WTC11 (cell line): ENCODE results near the gene ARMC10. TPM values are rescaled to one million over a fixed set of nuclear protein-coding genes. Genes with fewer than 3 reads are reported as not detected.

ENCODE experiments used
- ATAC-seq: fragments of 200-7000 bp; cut with Tn5 transposase; 2 replicates; pipeline ENCODE4 v1.10.0; 2021; ENCODE audit warnings: mild to moderate bottlenecking, moderate library complexity
- CTCF ChIA-PET: fragments of 300-600 bp; sonication (Branson Sonifier 250); formaldehyde crosslinking; loops from one replicate; lab custom pipeline; 2021; ENCODE audit warnings: antibody characterized with exemption; lab: Charles Lee
- POLR2A ChIA-PET: fragments of 350-600 bp; sonication (Branson Sonifier 250); formaldehyde crosslinking; loops from one replicate; lab custom pipeline; 2021; ENCODE audit warnings: antibody characterized with exemption; lab: Charles Lee
- DNase-seq: peaks from one replicate; pipeline ENCODE4 v3.0.0; 2021; ENCODE audit warnings: low spot score
- H3K27ac Mint-ChIP-seq: 2 replicates; pipeline ENCODE4 v1.8.0; 2021; ENCODE audit warnings: mixed read lengths
- H3K27me3 Mint-ChIP-seq: 2 replicates; pipeline ENCODE4 v1.8.0; 2021; ENCODE audit warnings: low read depth, mild to moderate bottlenecking, moderate library complexity, mixed read lengths
- H3K36me3 Mint-ChIP-seq: 2 replicates; pipeline ENCODE4 v1.8.0; 2021; ENCODE audit warnings: mixed read lengths
- H3K4me1 Mint-ChIP-seq: 2 replicates; pipeline ENCODE4 v1.8.0; 2022; ENCODE audit warnings: mixed read lengths
- H3K4me3 Mint-ChIP-seq: 2 replicates; pipeline ENCODE4 v1.8.0; 2021; ENCODE audit warnings: mild to moderate bottlenecking, moderate library complexity, mixed read lengths
- H3K9me3 Mint-ChIP-seq: 2 replicates; pipeline ENCODE4 v1.8.0; 2021; ENCODE audit warnings: mixed read lengths
- ETV6 ChIP-seq: sonication (generic); formaldehyde crosslinking; IDR thresholded peaks from 2 replicates; pipeline ENCODE4 v1.8.1; 2022; ENCODE audit warnings: mild to moderate bottlenecking, missing genetic modification reagents
- IRF1 ChIP-seq: sonication (generic); formaldehyde crosslinking; IDR thresholded peaks from 2 replicates; pipeline ENCODE4 v1.8.0; 2023; ENCODE audit warnings: missing genetic modification reagents
- PRDM15 ChIP-seq: sonication (generic); formaldehyde crosslinking; IDR thresholded peaks from 2 replicates; pipeline ENCODE4 v1.8.0; 2022; ENCODE audit warnings: missing genetic modification reagents
- RELA ChIP-seq: sonication (generic); formaldehyde crosslinking; IDR thresholded peaks from 2 replicates; pipeline ENCODE4 v1.8.1; 2022; ENCODE audit warnings: missing genetic modification reagents, mild to moderate bottlenecking, borderline replicate concordance
- SMAD4 ChIP-seq: sonication (generic); formaldehyde crosslinking; IDR thresholded peaks from 2 replicates; pipeline ENCODE4 v1.8.0; 2022; ENCODE audit warnings: mild to moderate bottlenecking, missing genetic modification reagents
- USF2 ChIP-seq: sonication (generic); formaldehyde crosslinking; IDR thresholded peaks from 2 replicates; pipeline ENCODE4 v1.8.1; 2023; ENCODE audit warnings: mild to moderate bottlenecking, missing genetic modification reagents, moderate library complexity
- ZBTB21 ChIP-seq: sonication (generic); formaldehyde crosslinking; IDR thresholded peaks from 2 replicates; pipeline ENCODE4 v1.8.1; 2023; ENCODE audit warnings: mild to moderate bottlenecking, missing genetic modification reagents, borderline replicate concordance
- ZNF317 ChIP-seq: sonication (generic); formaldehyde crosslinking; IDR thresholded peaks from 2 replicates; pipeline ENCODE4 v1.8.1; 2023; ENCODE audit warnings: low read depth, mild to moderate bottlenecking, moderate library complexity, missing genetic modification reagents, borderline replicate concordance
- total RNA-seq: library from RNA; stranded (reverse); gene quantifications from 3 replicates; pipeline ENCODE4 v1.2.3, GENCODE V29; 2021
- TF ChIP-seq, protein P1 (sequence below): sonication (generic); formaldehyde crosslinking; conservative IDR thresholded peaks from 2 replicates; pipeline ENCODE4 v1.8.1; 2023; ENCODE audit warnings: mild to moderate bottlenecking, low read depth, missing genetic modification reagents, moderate library complexity
- TF ChIP-seq, protein P2 (sequence below): fragments of 250-450 bp; sonication (Bioruptor Pico); IDR thresholded peaks from 2 replicates; pipeline ENCODE4 v1.9.0; 2021; ENCODE audit warnings: mild to moderate bottlenecking
- TF ChIP-seq, protein P3 (sequence below): sonication (generic); formaldehyde crosslinking; IDR thresholded peaks from 2 replicates; pipeline ENCODE4 v1.8.0; 2022; ENCODE audit warnings: mild to moderate bottlenecking, missing genetic modification reagents

ARMC10 gene
- total RNA-seq, 1 experiment from 2014 or later: 35.4 TPM

GRCh38 chr7:103025341-103025740 lies 49.6 kb upstream of the ARMC10 start:
- CTCF ChIA-PET: no interaction called here
- no peak for DNase-seq
- no peak overlapping the region for H3K4me3 Mint-ChIP-seq
- ATAC-seq: no peak
- no peak for TF ChIP-seq RELA (CRISPR knock-in tag)
- TF ChIP-seq ETV6 (CRISPR knock-in tag): no peak
- TF ChIP-seq ZBTB21 (CRISPR knock-in tag): no peak
- TF ChIP-seq, protein P1, sequence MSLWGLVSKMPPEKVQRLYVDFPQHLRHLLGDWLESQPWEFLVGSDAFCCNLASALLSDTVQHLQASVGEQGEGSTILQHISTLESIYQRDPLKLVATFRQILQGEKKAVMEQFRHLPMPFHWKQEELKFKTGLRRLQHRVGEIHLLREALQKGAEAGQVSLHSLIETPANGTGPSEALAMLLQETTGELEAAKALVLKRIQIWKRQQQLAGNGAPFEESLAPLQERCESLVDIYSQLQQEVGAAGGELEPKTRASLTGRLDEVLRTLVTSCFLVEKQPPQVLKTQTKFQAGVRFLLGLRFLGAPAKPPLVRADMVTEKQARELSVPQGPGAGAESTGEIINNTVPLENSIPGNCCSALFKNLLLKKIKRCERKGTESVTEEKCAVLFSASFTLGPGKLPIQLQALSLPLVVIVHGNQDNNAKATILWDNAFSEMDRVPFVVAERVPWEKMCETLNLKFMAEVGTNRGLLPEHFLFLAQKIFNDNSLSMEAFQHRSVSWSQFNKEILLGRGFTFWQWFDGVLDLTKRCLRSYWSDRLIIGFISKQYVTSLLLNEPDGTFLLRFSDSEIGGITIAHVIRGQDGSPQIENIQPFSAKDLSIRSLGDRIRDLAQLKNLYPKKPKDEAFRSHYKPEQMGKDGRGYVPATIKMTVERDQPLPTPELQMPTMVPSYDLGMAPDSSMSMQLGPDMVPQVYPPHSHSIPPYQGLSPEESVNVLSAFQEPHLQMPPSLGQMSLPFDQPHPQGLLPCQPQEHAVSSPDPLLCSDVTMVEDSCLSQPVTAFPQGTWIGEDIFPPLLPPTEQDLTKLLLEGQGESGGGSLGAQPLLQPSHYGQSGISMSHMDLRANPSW (CRISPR knock-in tag): no peak
- no peak for TF ChIP-seq IRF1 (CRISPR knock-in tag)
- POLR2A ChIA-PET: no interaction called here
- no peaks in the 10 kb centered on the region for H3K27me3 Mint-ChIP-seq
- H3K27ac Mint-ChIP-seq: no peak overlapping the region
- peaks cover 29% of the 10 kb centered on the region for H3K9me3 Mint-ChIP-seq
- peaks cover 22% of the 10 kb centered on the region for H3K36me3 Mint-ChIP-seq
- H3K4me1 Mint-ChIP-seq: no peaks in the 10 kb centered on the region

DNA sequence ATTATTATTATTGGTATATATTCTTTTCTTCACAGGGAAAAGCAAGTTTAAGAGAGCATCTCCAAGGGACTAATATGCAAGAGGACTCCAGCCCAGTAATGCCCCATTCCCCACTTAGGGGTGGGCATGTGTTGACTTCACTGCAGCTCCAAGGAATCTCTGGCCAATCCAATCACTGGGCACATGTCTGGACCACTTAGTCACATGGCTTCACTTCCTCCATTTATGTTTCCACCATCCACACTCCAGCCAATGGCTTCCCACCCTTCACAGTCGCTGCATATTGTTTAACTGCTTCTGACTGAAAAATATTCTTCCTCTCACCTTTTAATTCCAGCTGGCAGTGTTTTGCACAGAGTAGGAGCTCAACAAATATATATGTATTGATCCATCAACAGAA lies 43.9 kb upstream of the ARMC10 start:
- Mint-ChIP-seq H3K27ac (no peak overlapping the region), H3K4me1 (no peaks in the 10 kb centered on the region), H3K4me3 (no peak overlapping the region), H3K9me3 (peaks cover 13% of the 10 kb centered on the region), H3K27me3 (no peaks in the 10 kb centered on the region), H3K36me3 (peaks cover 7% of the 10 kb centered on the region)
- CTCF ChIA-PET: no interaction called here
- TF ChIP-seq, protein P1 (CRISPR knock-in tag): no peak
- TF ChIP-seq PRDM15: no peak
- TF ChIP-seq, protein P2, sequence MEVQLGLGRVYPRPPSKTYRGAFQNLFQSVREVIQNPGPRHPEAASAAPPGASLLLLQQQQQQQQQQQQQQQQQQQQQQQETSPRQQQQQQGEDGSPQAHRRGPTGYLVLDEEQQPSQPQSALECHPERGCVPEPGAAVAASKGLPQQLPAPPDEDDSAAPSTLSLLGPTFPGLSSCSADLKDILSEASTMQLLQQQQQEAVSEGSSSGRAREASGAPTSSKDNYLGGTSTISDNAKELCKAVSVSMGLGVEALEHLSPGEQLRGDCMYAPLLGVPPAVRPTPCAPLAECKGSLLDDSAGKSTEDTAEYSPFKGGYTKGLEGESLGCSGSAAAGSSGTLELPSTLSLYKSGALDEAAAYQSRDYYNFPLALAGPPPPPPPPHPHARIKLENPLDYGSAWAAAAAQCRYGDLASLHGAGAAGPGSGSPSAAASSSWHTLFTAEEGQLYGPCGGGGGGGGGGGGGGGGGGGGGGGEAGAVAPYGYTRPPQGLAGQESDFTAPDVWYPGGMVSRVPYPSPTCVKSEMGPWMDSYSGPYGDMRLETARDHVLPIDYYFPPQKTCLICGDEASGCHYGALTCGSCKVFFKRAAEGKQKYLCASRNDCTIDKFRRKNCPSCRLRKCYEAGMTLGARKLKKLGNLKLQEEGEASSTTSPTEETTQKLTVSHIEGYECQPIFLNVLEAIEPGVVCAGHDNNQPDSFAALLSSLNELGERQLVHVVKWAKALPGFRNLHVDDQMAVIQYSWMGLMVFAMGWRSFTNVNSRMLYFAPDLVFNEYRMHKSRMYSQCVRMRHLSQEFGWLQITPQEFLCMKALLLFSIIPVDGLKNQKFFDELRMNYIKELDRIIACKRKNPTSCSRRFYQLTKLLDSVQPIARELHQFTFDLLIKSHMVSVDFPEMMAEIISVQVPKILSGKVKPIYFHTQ: no peak
- TF ChIP-seq USF2 (CRISPR knock-in tag): no peak
- no peak for TF ChIP-seq ZNF317 (CRISPR knock-in tag)
- no peak for TF ChIP-seq SMAD4 (CRISPR knock-in tag)
- TF ChIP-seq, protein P3, sequence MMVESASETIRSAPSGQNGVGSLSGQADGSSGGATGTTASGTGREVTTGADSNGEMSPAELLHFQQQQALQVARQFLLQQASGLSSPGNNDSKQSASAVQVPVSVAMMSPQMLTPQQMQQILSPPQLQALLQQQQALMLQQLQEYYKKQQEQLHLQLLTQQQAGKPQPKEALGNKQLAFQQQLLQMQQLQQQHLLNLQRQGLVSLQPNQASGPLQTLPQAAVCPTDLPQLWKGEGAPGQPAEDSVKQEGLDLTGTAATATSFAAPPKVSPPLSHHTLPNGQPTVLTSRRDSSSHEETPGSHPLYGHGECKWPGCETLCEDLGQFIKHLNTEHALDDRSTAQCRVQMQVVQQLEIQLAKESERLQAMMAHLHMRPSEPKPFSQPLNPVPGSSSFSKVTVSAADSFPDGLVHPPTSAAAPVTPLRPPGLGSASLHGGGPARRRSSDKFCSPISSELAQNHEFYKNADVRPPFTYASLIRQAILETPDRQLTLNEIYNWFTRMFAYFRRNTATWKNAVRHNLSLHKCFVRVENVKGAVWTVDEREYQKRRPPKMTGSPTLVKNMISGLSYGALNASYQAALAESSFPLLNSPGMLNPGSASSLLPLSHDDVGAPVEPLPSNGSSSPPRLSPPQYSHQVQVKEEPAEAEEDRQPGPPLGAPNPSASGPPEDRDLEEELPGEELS (CRISPR knock-in tag): no peak
- DNase-seq: no peak
- POLR2A ChIA-PET: no interaction called here
- ATAC-seq: no peak
